ENCODE data around the gene CATSPER4. TPM values are rescaled to one million over a fixed set of nuclear protein-coding genes. Genes with fewer than 3 reads are reported as not detected.

Gene CATSPER4
- total and polyA plus RNA-seq, 2 donors (not counting 1 experiment from before 2014, with no cell fraction given), result not detected

DNA sequence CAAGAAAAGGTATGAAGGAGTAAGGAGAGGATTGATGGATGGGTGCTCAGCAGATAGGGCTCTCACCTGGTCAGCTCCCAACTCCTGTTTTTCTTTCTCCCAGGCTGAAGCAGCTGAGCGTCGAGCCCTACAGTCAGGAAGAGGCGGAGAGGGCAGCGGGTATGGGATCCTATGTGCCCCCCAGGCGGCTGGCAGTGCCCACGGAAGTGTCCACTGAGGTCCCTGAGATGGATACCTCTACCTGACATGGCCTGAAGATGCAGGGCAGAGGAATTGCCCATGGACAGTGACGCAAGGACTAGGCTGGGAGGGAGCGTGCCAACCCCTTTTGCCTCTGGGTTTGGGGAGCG lies 20.0 kb upstream of the CATSPER4 start:
- ChIA-PET CTCF (interaction anchor here (0.9 to 2.2 kb wide), 19 partner anchors 8 to 262 kb away, joined by 3 to 42 read pairs (median 8); partner anchors contain the start of genes CEP85, DHDDS, PDIK1L and SH3BGRL3), POLR2A (no interaction called here)
- H3K4me1 ChIP-seq (ENCODE audit: control insufficient read depth in 2 of 2, insufficient read depth in 2 of 2, low read length in 2 of 2), result peaks cover 7 to 15% of the 10 kb centered on the region in 2 donors
- intact Hi-C loops (cut with micrococcal nuclease), result no loop called here
- no peaks in the 10 kb centered on the region for H3K36me3 ChIP-seq (replicated peaks in 1 of 2; ENCODE audit: control extremely low read depth in 1 of 2, control insufficient read depth in 1 of 2, extremely low read depth in 1 of 2, insufficient read depth in 2 of 2, low read length in 1 of 2)
- TF ChIP-seq, protein P1, sequence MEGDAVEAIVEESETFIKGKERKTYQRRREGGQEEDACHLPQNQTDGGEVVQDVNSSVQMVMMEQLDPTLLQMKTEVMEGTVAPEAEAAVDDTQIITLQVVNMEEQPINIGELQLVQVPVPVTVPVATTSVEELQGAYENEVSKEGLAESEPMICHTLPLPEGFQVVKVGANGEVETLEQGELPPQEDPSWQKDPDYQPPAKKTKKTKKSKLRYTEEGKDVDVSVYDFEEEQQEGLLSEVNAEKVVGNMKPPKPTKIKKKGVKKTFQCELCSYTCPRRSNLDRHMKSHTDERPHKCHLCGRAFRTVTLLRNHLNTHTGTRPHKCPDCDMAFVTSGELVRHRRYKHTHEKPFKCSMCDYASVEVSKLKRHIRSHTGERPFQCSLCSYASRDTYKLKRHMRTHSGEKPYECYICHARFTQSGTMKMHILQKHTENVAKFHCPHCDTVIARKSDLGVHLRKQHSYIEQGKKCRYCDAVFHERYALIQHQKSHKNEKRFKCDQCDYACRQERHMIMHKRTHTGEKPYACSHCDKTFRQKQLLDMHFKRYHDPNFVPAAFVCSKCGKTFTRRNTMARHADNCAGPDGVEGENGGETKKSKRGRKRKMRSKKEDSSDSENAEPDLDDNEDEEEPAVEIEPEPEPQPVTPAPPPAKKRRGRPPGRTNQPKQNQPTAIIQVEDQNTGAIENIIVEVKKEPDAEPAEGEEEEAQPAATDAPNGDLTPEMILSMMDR (IDR thresholded peaks at IDR 0.05), result no peak
- no peaks in the 10 kb centered on the region for H4K20me1 ChIP-seq (ENCODE audit: control insufficient read depth, insufficient read depth, low read length, poor library complexity, severe bottlenecking)
- DNase-seq, result no peak
- peak overlapping the region; percentile 95 for H3K4me2 ChIP-seq (replicated peaks; ENCODE audit: low read depth, low read length, poor library complexity, severe bottlenecking)
- no peak for ATAC-seq (ENCODE audit: low read depth)
- peak overlapping the region; percentile 96 for H3K9ac ChIP-seq (ENCODE audit: low read length)
- Mint-ChIP-seq H3K4me1 (peaks cover 15% of the 10 kb centered on the region), H3K9me3 (ENCODE audit: insufficient read depth) (no peaks in the 10 kb centered on the region), H3K27ac (peak overlapping the region; percentile 85), H3K4me3 (peak overlapping the region; percentile 93), H3K27me3 (no peaks in the 10 kb centered on the region)
- peak overlapping the region in 1 of 2 donors; percentile 91 for H3K27ac ChIP-seq (ENCODE audit: low read length in 2 of 2)
- peaks cover 14% of the 10 kb centered on the region for H3K79me2 ChIP-seq (ENCODE audit: control insufficient read depth, insufficient read depth, low read length)
- WGBS (ENCODE audit: insufficient coverage), result 76% methylated on average over 9 of the region's 9 CpGs
- no peaks in the 10 kb centered on the region for H3K27me3 ChIP-seq (replicated peaks in 1 of 4; ENCODE audit: control extremely low read depth in 1 of 4, control insufficient read depth in 3 of 4, insufficient read depth in 4 of 4, low read length in 3 of 4)
- H3K4me3 ChIP-seq (ENCODE audit: control extremely low read depth in 1 of 5, extremely low read depth in 1 of 5, insufficient read depth in 1 of 5, low read depth in 2 of 5, low read length in 4 of 5), result peak overlapping the region; percentile 58 to 94 (median 86)
- no peaks in the 10 kb centered on the region for H3K9me3 ChIP-seq (ENCODE audit: control extremely low read depth in 1 of 3, control insufficient read depth in 2 of 3, insufficient read depth in 1 of 3, low read length in 2 of 3)
- H2AFZ ChIP-seq (ENCODE audit: insufficient read depth, low read depth, low read length, poor library complexity, severe bottlenecking), result peak overlapping the region; percentile 94

DNA sequence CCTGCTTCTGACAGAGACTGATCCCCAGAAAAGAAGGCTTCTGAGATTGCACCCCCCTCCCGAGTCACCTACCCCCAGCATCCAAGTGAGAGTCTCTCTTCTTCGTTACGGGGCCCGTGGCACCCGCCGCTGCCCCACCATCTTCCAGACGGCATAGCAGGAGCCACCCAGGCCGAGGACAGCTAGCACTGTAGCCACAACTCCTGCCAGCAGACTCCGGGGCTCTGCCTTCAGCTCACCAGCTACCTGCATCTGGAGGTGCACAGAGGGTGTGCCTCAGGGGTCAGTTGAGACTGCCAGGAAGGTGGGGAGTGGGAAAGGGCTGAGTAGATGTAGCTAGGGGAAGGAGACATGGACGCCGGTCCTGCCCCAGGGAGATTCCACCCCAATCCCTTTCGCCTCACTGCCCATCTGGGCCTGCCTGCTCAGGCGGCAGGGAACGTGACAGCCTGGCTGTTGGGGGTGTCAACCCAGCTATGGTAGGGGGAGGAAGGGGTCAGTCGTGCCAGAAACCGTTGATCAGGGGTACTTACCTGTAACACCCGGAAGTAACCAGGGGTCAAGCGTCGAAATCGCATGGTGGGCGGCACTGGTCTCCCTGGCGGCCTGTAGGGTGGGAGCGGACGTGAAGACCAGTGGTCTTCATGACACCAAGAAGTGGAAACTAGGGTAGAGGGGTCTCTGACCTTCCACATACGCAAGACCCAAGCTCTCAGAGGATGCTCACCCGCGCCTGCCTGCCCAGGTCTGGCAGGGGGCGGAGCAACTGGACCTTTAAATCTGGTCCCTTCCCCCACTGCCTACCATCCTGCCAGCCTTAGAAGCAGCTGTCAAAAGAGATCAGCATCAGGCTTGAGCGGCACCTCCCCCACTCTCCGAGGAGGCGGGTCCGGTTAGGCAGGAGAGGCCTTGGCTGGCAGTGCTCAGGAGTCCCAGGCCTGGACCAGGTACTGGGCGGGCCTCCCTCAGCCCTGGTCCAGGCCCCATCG lies 19.0 kb upstream of the CATSPER4 start, which contains the start of gene ZNF593OS:
Gene ZNF593OS, minus strand, starts transcription at position 749 of the 989 bp plus-strand sequence. Its CDS starts 171 bp downstream, at position 578.
- Histone ChIP-seq H3K36me3 (replicated peaks in 1 of 2; ENCODE audit: control extremely low read depth in 1 of 2, control insufficient read depth in 1 of 2, extremely low read depth in 1 of 2, insufficient read depth in 2 of 2, low read length in 1 of 2) (no peaks in the 10 kb centered on the region), H4K20me1 (ENCODE audit: control insufficient read depth, insufficient read depth, low read length, poor library complexity, severe bottlenecking) (no peaks in the 10 kb centered on the region), H3K27ac (ENCODE audit: low read length in 2 of 2) (no peak within 1 kb of the TSS), H3K79me2 (ENCODE audit: control insufficient read depth, insufficient read depth, low read length) (peaks cover 14% of the 10 kb centered on the region), H3K4me2 (replicated peaks; ENCODE audit: low read depth, low read length, poor library complexity, severe bottlenecking) (peak within 1 kb of the TSS; percentile 95), H3K9ac (ENCODE audit: low read length) (peak within 1 kb of the TSS; percentile 96), H3K27me3 (replicated peaks in 1 of 4; ENCODE audit: control extremely low read depth in 1 of 4, control insufficient read depth in 3 of 4, insufficient read depth in 4 of 4, low read length in 3 of 4) (no peaks in the 10 kb centered on the region), H3K4me1 (ENCODE audit: control insufficient read depth in 2 of 2, insufficient read depth in 2 of 2, low read length in 2 of 2) (peaks cover 7 to 15% of the 10 kb centered on the region in 2 donors), H2AFZ (ENCODE audit: insufficient read depth, low read depth, low read length, poor library complexity, severe bottlenecking) (peak within 1 kb of the TSS; percentile 94), H3K4me3 (ENCODE audit: control extremely low read depth in 1 of 5, extremely low read depth in 1 of 5, insufficient read depth in 1 of 5, low read depth in 2 of 5, low read length in 4 of 5) (peak within 1 kb of the TSS in 2 of 5 experiments; percentile 72 to 94), H3K9me3 (ENCODE audit: control extremely low read depth in 1 of 3, control insufficient read depth in 2 of 3, insufficient read depth in 1 of 3, low read length in 2 of 3) (no peaks in the 10 kb centered on the region)
- ChIA-PET CTCF (interaction anchor here (1.0 to 1.3 kb wide), 4 partner anchors 9 to 164 kb away, joined by 3 to 4 read pairs (median 3); partner anchors contain the start of gene CEP85), POLR2A (no interaction called here)
- DNase-seq (no peak), ATAC-seq (ENCODE audit: low read depth) (no peak)
- H3K9me3 Mint-ChIP-seq (ENCODE audit: insufficient read depth), result no peaks in the 10 kb centered on the region
- WGBS (ENCODE audit: insufficient coverage), result 96% methylated on average over 31 of the region's 34 CpGs
- H3K4me1 Mint-ChIP-seq, result peaks cover 15% of the 10 kb centered on the region
- intact Hi-C loops (cut with micrococcal nuclease), result no loop called here
- no peak within 1 kb of the TSS for H3K27ac Mint-ChIP-seq
- TF ChIP-seq, protein P1 (IDR thresholded peaks at IDR 0.05), result no peak
- TF ChIP-seq EZH2 (IDR thresholded peaks at IDR 0.05; ENCODE audit: borderline replicate concordance, insufficient read depth, low read depth, low read length, poor library complexity, severe bottlenecking), result no peak
- no peaks in the 10 kb centered on the region for H3K27me3 Mint-ChIP-seq
- H3K4me3 Mint-ChIP-seq, result peak within 1 kb of the TSS; percentile 93

Data from B cell (primary cell).